Measurements from ENCODE around the gene STAT2.
"Not testable (repeated sequence)": the region's sequence is repeated elsewhere in the genome, so short reads cannot be mapped to it uniquely, and the experiment has no call there.

STAT2 gene

DNA sequence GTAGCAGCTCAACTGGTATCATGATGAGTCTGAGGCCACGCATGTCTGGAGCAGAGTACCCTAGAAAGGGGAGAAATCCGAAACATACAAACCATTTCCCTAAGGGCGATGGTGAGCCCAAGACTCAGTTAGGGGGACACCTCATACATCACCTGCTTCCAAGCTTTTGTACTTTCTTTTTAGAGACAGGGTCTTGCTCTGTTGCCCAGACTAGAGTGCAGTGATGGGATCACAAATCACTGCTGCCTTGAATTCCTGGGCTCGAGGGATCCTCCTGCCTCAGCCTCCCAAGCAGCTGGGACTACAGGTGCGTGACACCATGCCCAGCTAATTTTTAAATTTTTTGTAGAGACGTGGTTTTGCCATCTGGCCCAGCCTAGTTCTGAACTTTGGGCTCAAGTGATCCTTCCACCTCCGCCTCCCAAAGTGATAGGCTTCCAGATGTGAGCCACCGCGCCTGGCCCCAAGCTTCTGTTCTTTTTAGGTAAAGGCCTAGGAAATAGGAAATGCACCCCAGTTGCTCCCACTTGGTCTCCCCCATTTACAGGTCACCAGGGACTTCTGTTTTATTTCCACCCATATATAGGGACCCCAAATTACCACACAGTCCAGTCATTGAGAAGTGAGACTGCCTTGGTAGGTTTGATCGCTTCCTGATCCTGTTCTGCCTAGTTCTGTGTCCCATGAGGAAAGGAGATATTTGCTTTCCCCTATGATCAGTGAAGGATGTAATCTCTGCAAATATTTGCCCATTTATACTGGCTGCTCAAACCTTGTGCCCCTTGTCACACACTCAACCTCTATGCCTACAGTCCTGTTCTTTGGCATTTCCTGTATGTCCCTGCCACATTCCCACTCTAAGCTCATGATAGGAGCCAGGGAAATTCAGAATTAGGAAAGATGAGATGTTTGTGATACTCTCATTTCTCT lies 2.5 kb upstream of the STAT2 start, which contains the start of gene APOF:
Gene APOF (minus strand): TSS at position 728 of the 930 bp plus-strand sequence. CDS start 112 bp downstream, at position 616.
- no peak for DNase-seq (ENCODE audit: low read depth in 2 of 3, low spot score in 2 of 3)

DNA sequence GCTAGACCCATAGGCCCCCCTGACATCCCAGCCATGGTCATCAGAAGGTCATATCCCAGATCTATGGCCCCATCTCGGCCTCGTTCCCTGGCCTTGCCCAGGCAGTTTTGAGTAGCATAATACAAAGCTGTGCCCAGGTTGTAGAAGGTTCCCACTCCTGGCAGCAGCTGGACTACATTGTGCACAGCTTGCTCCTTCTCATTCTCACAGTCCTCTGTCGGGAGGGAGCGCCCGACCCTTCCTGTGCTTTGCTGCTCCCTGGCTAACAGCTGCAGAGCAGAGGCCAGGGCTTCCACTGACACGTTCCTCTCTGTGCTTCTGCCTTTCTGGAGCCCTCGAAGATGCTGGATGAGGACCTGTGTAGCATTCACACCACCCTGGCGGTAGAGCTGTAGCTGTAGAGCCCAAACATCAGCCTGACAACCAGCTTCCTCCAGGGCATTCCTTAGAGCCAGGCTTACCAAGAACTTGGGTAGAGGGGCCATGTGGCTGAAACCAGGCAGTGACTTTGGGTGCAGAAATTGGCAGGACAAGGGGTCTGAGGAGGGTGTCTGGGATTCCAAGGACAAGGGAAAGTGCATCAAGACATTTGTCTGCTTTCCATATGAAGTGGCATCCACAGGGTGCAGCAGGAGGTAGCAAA lies 1.7 kb upstream of the STAT2 start:
- DNase-seq (ENCODE audit: low read depth in 2 of 3, low spot score in 2 of 3): no peak

DNA sequence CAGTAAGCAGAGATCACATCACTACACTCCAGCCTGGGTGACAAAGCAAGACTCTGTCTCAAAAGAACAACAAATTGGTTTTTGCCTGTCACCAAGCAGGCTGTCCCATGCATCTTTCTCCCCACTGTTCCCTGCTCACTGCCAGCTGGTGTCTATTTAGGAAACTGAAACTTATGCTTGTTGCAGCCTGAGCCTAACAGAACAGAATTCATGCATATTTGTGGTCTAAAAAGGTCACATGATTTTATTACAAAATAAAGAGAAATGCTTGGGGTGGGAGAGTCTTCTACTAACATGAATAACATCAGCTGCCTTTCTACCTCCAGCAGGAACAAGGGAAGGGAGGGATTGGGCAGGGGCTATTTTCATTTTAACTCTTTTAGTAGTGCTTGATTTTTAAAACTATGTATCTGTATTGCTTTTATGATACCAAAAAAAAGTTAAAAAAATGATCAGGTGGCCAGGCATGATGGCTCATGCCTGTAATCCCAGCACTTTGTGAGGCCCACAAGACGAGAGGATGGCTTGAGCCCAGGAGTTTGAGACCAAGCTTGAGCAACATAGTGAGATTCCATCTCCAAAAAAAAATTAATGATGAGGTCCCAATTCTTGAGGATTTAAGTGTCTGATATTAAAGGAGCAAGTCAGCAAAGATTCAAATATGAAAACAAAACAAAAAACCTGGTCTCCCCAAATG lies 923 bp downstream of the STAT2 start:
- DNase-seq (ENCODE audit: low read depth in 2 of 3, low spot score in 2 of 3): no peak

DNA sequence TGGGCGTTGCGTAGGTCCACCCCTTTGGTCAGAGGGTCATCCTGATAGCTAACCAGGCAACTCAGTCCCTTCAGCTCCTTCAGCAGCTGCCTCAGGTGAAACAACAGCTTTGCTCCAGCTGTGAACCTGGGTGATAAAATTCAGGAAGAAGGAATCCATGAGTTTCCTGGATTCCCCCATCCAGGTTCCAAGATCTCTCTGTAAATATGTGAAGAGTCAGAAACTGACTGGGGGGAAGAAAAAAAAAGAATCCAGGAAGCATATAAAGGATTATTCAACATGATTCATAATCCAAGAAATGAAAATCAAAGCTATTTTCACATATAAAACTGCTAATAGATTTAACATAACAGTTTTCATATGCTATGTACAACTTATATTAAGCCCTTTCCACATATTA lies 8.6 kb downstream of the STAT2 start:
- DNase-seq (ENCODE audit: low read depth in 2 of 3, low spot score in 2 of 3): no peak

DNA sequence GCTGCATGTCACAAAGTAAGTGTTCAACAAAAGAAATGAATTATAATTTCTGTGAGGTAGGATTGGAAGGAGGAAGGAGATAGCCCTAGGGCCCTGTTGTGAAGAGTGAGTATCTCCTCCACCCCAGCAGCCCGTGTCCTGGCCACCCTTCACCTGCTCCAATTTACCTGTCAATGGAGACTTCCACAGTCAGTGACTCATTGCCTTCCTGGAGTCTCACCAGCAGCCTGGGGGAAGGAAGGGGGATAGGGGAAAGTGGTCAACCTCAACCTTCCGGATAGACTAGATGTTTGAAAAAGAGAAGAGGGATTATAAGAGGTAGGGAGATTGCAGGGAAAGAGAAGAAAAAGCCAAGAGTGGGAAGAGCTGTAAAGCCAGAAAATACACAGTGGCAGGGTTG lies 9.2 kb downstream of the STAT2 start:
- DNase-seq (ENCODE audit: low read depth in 2 of 3, low spot score in 2 of 3): no peak

DNA sequence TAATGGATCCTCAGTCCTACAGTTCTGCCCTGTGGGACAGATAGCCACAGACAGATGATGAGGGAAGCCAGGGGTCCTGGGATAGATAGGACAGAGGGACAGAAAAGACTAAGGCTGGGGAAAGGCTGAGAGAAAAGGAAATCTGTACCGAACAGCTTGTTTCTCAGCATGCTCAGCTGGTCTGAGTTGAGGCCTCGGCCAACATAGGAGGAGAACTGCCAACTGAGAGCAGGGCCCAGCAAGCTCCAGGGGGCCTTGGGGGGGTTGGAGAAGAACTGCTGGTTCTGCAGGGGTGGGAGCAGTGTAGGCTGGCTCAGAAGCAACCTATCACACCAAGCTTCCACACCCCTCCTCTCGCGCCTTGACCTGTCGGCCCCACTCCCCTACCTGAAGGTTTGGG lies 11.1 kb downstream of the STAT2 start:
- no peak for DNase-seq (ENCODE audit: low read depth in 2 of 3, low spot score in 2 of 3)

DNA sequence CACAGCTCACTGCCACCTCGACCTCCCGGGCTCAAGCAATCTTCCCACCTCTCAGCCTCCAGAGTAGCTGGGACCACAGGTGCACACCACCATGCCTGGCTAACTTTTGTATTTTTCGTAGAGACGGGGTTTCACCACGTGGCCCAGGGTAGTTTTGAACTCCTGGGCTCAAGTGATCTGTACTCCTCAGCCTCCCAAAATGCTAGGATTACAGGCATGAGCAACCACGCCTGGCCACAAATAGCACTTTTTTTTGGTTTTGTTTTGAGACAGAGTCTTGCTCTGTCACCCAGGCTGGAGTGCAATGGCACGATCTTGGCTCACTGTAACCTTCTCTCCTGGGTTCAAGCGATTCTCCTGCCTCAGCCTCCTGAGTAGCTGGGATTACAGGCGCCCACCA lies 12.7 kb downstream of the STAT2 start:
- DNase-seq (ENCODE audit: low read depth in 2 of 3, low spot score in 2 of 3): not testable (repeated sequence)

DNA sequence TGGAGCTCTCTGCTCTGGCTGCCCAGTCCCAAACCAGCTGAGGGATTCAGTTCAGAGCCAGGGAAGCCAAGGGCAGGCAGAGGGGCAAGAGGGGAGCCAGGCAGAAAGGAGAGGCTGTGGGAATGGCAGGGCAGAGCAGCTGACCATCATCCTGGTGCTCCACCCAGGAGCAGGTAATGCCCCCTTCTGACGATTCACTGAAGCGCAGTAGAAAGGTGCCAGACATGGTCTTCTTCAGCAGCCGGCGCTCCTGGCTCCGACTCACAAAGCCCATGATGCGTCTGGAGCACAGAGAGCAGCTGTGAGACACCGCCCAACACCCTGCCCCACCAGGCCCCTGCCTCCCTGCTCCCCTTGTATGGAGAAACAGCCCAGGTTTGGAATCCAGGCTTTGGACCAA lies 13.2 kb downstream of the STAT2 start:
- no peak for DNase-seq (ENCODE audit: low read depth in 2 of 3, low spot score in 2 of 3)

DNA sequence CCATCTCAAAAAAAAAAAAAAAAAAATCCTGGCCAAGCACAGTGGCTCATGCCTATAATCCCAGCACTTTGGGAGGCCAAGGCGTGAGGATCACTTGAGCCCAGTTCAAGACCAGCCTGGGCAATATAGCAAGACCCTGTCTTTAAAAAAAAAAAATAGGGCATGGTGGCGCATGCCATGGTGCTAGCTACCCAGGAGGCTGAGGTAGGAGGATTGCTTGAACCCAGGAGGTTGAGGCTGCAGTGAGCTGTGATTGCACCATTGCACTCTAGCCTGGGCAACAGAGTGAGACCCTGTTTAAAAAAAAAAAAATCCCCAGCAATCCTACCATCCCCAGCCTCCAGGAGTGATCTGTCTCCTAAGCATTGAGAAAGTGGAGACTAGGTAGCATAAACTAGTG lies 17.6 kb downstream of the STAT2 start:
- DNase-seq (ENCODE audit: low read depth in 2 of 3, low spot score in 2 of 3): not testable (repeated sequence)

DNA sequence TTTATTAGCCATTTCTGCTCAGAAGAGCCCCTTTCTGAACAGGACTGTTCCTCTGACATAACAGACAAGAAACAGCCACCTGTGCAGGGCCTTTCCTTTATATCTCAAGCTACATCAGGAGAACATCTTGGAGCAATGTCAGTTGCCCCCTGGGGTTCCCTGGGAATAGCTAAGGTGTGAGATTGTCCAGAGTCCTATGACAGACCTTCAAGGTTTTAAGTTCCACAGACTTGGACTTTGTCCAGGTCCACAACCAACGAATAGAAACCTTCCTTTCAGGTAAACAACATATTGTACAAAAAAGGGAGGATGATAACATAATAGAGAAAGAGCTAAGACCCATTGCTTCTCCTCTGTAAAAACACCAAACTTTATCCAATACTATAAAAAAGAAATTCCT lies 18.3 kb downstream of the STAT2 start:
- no peak for DNase-seq (ENCODE audit: low read depth in 2 of 3, low spot score in 2 of 3)

DNA sequence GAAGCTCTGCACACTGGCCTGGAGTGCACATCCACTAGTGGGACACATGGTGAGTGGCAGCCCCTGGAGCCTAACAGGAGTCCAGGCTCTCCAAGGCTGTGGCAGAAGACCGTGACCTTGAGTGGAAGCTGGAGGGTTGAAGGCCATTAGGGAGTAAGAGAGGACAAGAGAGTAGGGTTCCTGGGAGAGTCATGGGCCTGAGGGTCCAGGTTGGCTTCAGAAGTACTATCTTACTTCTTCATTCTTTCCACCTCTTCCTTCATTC lies 20.8 kb downstream of the STAT2 start:
- no peak for DNase-seq (ENCODE audit: low read depth in 2 of 3, low spot score in 2 of 3)

DNA sequence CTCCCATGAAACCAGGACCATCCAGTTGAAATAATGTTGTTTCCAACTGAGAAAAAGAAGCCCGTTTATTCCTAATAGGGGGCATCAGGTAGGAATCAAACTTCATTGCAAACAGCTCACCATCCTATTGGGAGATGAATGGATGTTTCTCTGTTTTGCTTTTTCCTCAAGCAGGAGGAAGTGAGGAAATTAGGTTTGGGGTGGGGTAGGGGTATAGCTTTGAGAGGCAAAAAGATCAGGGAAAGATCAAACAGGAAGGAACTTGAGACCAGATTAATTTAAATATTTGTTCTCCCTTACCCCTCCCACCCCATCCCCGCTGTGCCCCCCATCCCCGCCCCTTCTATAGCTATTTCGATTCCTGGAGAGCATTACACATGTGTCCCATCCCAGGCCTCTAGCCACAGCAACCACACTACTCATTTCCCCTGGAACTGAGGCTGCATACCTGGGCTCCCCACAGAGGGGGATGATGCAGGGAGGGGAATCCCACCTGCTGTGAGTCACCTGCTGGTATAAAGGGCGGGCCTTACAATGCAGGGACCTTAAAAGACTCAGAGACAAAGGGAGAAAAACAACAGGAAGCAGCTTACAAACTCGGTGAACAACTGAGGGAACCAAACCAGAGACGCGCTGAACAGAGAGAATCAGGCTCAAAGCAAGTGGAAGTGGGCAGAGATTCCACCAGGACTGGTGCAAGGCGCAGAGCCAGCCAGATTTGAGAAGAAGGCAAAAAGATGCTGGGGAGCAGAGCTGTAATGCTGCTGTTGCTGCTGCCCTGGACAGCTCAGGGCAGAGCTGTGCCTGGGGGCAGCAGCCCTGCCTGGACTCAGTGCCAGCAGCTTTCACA lies 21.4 kb downstream of the STAT2 start, which contains the start of gene IL23A:
Gene IL23A (plus strand): TSS at position 577 of the 850 bp plus-strand sequence. CDS start 161 bp downstream, at position 738.
- peak; percentile 36 to 71 (median 69) for DNase-seq (ENCODE audit: low read depth in 2 of 3, low spot score in 2 of 3)

DNA sequence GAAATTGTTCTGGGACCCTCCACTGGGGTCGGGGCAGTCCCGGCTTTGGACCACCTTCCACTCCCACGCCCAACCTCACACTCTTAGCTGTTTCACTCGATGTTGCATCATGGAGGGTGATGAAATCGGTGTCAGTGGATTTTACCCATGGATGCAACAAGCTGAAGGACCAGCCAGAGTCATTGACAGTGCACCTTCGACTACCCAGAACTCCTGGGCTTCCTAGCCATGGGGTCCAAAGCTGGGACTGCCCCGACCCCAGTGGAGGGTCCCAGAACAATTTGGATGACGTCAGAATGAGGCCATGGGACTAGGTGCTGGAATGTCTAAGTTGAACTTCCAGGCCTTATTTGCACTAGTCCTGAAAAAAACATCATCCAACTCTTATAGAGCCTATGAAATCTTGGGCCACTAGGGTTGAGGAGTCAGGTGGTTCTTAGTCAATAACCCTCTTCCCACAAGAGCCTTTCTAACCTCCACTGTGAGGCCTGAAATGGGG lies 22.1 kb downstream of the STAT2 start:
- no peak for DNase-seq (ENCODE audit: low read depth in 2 of 3, low spot score in 2 of 3)

DNA sequence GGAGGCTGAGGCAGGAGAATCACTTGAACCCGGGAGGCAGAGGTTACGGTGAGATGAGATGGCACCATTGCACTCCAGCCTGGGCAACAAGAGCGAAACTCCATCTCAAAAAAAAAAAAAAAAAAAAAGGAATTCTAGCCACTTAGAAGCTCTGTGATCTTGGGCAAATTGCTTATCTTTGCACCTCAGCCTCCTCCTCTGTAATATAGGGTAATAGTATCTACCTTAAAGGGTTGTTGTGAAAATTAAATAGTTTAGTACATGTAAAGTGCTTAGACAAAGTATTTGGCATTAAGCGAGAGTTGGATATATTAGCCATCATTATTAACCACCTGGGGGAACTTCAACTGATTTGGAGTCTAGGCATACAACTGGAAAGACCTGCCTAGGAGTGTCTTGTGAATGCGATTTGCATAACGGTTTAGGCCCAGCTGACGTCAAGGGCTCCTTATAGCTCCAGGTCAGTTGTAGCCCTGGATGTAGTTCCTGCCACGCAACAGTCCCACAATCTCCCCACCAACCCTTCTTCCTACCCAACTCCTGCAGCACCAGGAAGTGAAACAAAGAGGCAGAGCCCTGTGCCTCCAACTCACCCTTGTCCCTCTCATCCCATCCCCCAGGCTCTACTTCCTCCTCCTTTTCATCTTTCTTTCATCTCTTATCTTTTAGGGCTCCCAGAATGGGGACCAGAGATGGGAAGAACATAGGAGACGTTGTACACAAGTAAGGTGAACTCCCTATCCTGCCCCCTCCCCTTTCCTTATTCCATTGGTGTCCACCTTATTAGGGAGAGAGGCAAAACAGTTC lies 23.3 kb downstream of the STAT2 start:
- no peak for DNase-seq (ENCODE audit: low read depth in 2 of 3, low spot score in 2 of 3)

DNA sequence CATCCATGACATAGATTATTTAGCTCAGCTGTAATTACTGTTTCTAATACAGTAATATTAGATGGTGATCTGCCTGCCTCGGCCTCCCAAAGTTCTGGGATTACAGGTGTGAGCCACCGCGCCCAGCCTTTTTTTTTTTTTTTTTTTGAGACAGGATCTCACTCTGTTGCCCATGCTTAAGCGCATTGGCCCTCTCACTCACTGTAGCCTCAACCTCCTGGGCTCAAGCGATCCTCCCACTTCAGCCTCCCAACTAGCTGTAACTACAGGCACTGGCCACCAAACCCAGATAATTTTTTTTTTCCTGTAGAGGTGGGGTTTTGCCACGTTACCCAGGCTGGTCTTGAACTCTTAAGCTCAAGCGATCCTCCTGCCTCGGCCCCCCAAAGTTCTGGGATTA lies 24.4 kb downstream of the STAT2 start:
- DNase-seq (ENCODE audit: low read depth in 2 of 3, low spot score in 2 of 3): not testable (repeated sequence)

DNA sequence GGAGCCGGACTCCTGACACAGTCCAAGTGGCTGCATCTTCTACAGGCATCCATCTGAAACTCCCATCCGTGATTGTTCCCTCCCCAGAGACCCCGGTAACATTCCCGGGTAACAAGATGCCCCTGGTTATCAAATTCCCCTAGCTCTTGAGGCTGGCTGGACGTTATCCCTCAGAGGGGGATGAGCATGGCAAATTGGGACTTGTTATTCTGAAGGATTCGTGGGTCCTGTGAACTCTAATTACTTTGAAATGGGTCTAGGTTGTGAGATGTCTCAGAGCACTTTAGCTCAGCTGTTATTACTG lies 25.5 kb downstream of the STAT2 start:
- no peak for DNase-seq (ENCODE audit: low read depth in 2 of 3, low spot score in 2 of 3)

DNA sequence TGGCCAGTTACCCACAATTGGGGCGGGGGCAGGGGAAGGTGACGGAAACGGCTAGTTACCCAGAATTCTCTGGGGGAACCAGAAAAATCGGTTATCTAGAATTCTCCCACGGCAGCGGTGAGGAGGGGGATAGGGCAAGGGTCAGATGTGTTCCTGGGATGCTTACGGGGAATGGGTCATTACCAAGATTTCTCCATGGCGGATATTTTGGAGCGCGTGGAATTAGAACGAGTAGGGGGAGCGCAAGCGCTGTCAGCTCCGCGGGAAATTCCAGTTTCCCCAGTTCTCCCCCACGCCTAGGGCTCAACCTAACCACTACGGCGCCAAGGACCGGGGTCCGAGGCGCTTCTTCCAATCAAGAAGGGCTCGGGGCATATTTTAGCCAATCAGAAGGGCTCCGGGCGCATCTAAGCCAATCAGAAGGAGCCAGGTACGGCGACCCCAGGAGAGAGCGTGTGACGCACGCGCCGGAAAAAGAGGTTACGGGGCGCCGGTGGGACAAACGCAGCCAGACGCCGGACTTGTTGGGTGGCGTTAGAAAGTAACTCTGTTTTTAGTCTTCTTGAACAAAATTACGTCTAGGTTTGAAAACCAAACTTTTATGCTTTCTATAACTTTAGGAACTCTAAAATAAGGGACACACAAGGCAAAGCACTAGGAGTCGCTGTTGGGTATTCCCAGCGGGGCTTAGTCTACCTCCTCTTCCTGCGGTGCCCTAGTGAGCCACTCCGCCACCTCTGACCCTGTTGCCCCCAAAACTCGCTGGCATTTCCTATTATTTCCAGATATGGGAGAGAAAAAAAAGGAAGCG lies 26.0 kb downstream of the STAT2 start, which contains the start of gene PAN2:
Gene PAN2 (minus strand): TSS at position 322 of the 811 bp plus-strand sequence. CDS start 906 bp downstream, outside the sequence.
- DNase-seq (ENCODE audit: low read depth in 2 of 3, low spot score in 2 of 3): peak; percentile 63 to 86 (median 86)

DNA sequence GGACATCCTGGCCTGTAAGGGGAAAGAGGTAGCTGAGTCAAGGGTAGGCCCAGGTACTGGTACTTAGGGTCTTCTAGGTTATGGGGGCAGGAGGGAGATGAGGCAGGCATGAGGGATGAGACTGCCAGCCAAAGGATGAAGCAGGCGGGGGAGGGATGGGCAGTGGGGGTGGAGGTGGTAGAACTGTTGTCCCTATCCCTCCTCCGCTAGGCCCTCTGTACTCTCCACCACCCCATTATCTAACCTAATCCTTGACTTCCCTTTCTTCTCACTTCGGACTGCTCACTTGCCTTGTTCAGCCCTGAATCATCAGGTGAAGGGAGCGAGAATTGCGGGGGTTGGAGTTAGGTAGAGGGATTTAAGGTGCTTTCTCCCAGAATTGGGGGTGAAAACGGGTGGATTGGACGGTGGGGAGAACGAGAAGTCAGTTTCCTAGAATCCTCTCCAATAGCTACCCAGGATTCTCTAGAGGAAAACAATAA lies 26.7 kb downstream of the STAT2 start:
- DNase-seq (ENCODE audit: low read depth in 2 of 3, low spot score in 2 of 3): no peak

Data from activated CD8-positive, alpha-beta memory T cell treated with anti-CD3 and anti-CD28 coated beads for 48 hours (primary cell).